HepG2 (cell line): ENCODE data around the gene DBNDD1. TPM values are rescaled to one million over a fixed set of nuclear protein-coding genes. Genes with fewer than 3 reads are reported as not detected.
A peak's percentile ranks its signal among the peaks of the same experiment; 100 is the strongest.

ENCODE experiments used
- HDAC2 ChIP-seq: sonication (generic); formaldehyde crosslinking; IDR thresholded peaks from 2 replicates; pipeline ENCODE4 v1.4.0; 2020; ENCODE audit warnings: missing genetic modification reagents
- NPAS2 ChIP-seq: sonication (generic); formaldehyde crosslinking; IDR thresholded peaks from 2 replicates; pipeline ENCODE4 v1.8.0; 2022; ENCODE audit warnings: mild to moderate bottlenecking, missing genetic modification reagents, borderline replicate concordance
- REXO4 ChIP-seq: sonication (generic); formaldehyde crosslinking; IDR thresholded peaks from 2 replicates; pipeline ENCODE4 v1.8.0; 2022; ENCODE audit warnings: missing genetic modification reagents, mild to moderate bottlenecking, borderline replicate concordance
- TEAD3 ChIP-seq: optimal IDR thresholded peaks from 2 replicates; pipeline ENCODE3; 2016; ENCODE audit warnings: borderline replicate concordance
- ZFP90 ChIP-seq: sonication (generic); formaldehyde crosslinking; IDR thresholded peaks from 2 replicates; pipeline ENCODE4 v1.8.0; 2022; ENCODE audit warnings: missing genetic modification reagents, mild to moderate bottlenecking, inconsistent platforms, borderline replicate concordance
- ZIK1 ChIP-seq: sonication (generic); formaldehyde crosslinking; IDR thresholded peaks from 2 replicates; pipeline ENCODE4 v1.5.0; 2020; ENCODE audit warnings: mild to moderate bottlenecking, low read depth, missing genetic modification reagents, borderline replicate concordance
- ZNF12 ChIP-seq: sonication (generic); formaldehyde crosslinking; IDR thresholded peaks from 2 replicates; pipeline ENCODE4 v1.5.0; 2020; ENCODE audit warnings: missing genetic modification reagents
- ZNF17 ChIP-seq: sonication (generic); formaldehyde crosslinking; IDR thresholded peaks from 2 replicates; pipeline ENCODE4 v1.5.0; 2020; ENCODE audit warnings: mild to moderate bottlenecking, missing genetic modification reagents
- ZNF263 ChIP-seq: sonication (generic); formaldehyde crosslinking; IDR thresholded peaks from 2 replicates; pipeline ENCODE4 v1.4.0; 2020; ENCODE audit warnings: missing genetic modification reagents
- ZNF431 ChIP-seq: sonication (generic); formaldehyde crosslinking; IDR thresholded peaks from 2 replicates; pipeline ENCODE4 v1.9.0; 2022; ENCODE audit warnings: missing genetic modification reagents, low read depth, mild to moderate bottlenecking, borderline replicate concordance
- ZNF446 ChIP-seq: sonication (generic); formaldehyde crosslinking; IDR thresholded peaks from 2 replicates; pipeline ENCODE4 v1.5.0; 2020; ENCODE audit warnings: mild to moderate bottlenecking, missing genetic modification reagents
- ZNF546 ChIP-seq: sonication (generic); formaldehyde crosslinking; conservative IDR thresholded peaks from 2 replicates; pipeline ENCODE4 v1.8.1; 2023; ENCODE audit warnings: mild to moderate bottlenecking, missing genetic modification reagents
- ZNF562 ChIP-seq: sonication (generic); formaldehyde crosslinking; IDR thresholded peaks from 2 replicates; pipeline ENCODE4 v1.8.0; 2022; ENCODE audit warnings: missing genetic modification reagents, borderline replicate concordance
- ZNF768 ChIP-seq: sonication (generic); formaldehyde crosslinking; IDR thresholded peaks from 2 replicates; pipeline ENCODE4 v1.4.0; 2020; ENCODE audit warnings: missing genetic modification reagents
- ZNF772 ChIP-seq: sonication (generic); formaldehyde crosslinking; IDR thresholded peaks from 2 replicates; pipeline ENCODE4 v1.5.0; 2020; ENCODE audit warnings: mild to moderate bottlenecking, missing genetic modification reagents
- ZNF775 ChIP-seq: sonication (generic); formaldehyde crosslinking; IDR thresholded peaks from 2 replicates; pipeline ENCODE4 v1.4.0; 2020; ENCODE audit warnings: missing genetic modification reagents, mild to moderate bottlenecking, moderate library complexity, borderline replicate concordance
- ZNF816 ChIP-seq: sonication (generic); formaldehyde crosslinking; IDR thresholded peaks from 2 replicates; pipeline ENCODE4 v1.8.0; 2022; ENCODE audit warnings: missing genetic modification reagents, mild to moderate bottlenecking, borderline replicate concordance
- ZNF841 ChIP-seq: sonication (generic); formaldehyde crosslinking; IDR thresholded peaks from 2 replicates; pipeline ENCODE4 v1.8.1; 2023; ENCODE audit warnings: missing genetic modification reagents, borderline replicate concordance
- ZSCAN25 ChIP-seq: sonication (generic); formaldehyde crosslinking; IDR thresholded peaks from 2 replicates; pipeline ENCODE4 v1.8.0; 2022; ENCODE audit warnings: mild to moderate bottlenecking, missing genetic modification reagents
- ZZZ3 ChIP-seq: sonication (generic); formaldehyde crosslinking; IDR thresholded peaks from 2 replicates; pipeline ENCODE4 v1.4.0; 2020; ENCODE audit warnings: missing genetic modification reagents, mild to moderate bottlenecking, borderline replicate concordance
- polyA plus RNA-seq, 8 experiments: library from polyadenylated mRNA; depleted of rRNA in 3 of 8; stranded (reverse) in 7 of 8; unstranded in 1 of 8; fragments of >200 nt; fragmentation: Illumina TruSeq in 4 of 8; extraction: Trizol in 4 of 8; gene quantifications; 2 replicates each; pipeline versions ENCODE4 v1.2.1 to v1.2.3, GENCODE V29; 2011 to 2016; ENCODE audit warnings: low read depth in 4 of 8, missing spikeins in 1 of 8, mixed read lengths in 1 of 8; ENCODE audit not compliant: insufficient read depth in 1 of 8
- total RNA-seq, 5 experiments: library from RNA; depleted of rRNA; stranded (reverse); fragments of >200 nt; fragmentation: Illumina TruSeq; extraction: Trizol; gene quantifications; 2 replicates each; pipeline ENCODE4 v1.2.3, GENCODE V29; 2016; ENCODE audit warnings: low read depth in 1 of 5
- TF ChIP-seq, protein P1 (sequence below): IDR thresholded peaks from 2 replicates; pipeline ENCODE4 v1.6.1; 2016; ENCODE audit warnings: missing genetic modification reagents, missing compliant biosample characterization
- TF ChIP-seq, protein P2 (sequence below): sonication (generic); formaldehyde crosslinking; IDR thresholded peaks from 2 replicates; pipeline ENCODE4 v1.9.0; 2021; ENCODE audit warnings: missing genetic modification reagents, mild to moderate bottlenecking, borderline replicate concordance
- TF ChIP-seq, protein P3 (sequence below): sonication (generic); formaldehyde crosslinking; IDR thresholded peaks from 2 replicates; pipeline ENCODE4 v1.5.0; 2020; ENCODE audit warnings: missing genetic modification reagents

DBNDD1 gene
- total and polyA plus RNA-seq, 2 of the 13 experiments (the other 11 are each of a cell fraction or from before 2014, with no cell fraction given) = 17.0 to 40.4 TPM

DNA sequence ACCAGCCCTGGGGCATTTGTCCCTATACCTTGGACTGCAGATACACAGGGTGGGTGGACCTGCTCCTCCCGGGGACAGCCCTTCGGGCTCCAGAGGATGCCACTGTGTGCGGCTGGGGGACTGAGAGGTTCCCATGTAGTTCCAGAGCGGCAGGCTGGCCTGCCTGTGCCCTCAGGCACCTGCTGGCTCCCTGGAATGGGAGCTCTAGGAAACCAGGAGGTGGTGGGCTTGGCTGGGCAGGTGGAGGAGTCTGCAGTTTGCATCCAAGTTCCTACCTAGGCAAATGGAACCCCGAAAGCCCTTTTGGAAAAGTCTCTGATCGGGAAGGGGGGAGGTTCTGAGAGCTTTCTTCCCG, 982 bp downstream of the DBNDD1 start (continued):
- TF ChIP-seq, protein P1, sequence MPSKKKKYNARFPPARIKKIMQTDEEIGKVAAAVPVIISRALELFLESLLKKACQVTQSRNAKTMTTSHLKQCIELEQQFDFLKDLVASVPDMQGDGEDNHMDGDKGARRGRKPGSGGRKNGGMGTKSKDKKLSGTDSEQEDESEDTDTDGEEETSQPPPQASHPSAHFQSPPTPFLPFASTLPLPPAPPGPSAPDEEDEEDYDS (CRISPR knock-in tag) = no peak
- TF ChIP-seq, protein P2, sequence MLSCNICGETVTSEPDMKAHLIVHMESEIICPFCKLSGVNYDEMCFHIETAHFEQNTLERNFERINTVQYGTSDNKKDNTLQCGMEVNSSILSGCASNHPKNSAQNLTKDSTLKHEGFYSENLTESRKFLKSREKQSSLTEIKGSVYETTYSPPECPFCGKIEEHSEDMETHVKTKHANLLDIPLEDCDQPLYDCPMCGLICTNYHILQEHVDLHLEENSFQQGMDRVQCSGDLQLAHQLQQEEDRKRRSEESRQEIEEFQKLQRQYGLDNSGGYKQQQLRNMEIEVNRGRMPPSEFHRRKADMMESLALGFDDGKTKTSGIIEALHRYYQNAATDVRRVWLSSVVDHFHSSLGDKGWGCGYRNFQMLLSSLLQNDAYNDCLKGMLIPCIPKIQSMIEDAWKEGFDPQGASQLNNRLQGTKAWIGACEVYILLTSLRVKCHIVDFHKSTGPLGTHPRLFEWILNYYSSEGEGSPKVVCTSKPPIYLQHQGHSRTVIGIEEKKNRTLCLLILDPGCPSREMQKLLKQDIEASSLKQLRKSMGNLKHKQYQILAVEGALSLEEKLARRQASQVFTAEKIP (CRISPR knock-in tag) = no peak
- no peak for TF ChIP-seq ZNF775 (CRISPR knock-in tag)
- TF ChIP-seq TEAD3 (CRISPR knock-in tag) = peak; percentile 36
- no peak for TF ChIP-seq ZNF768 (CRISPR knock-in tag)
- no peak for TF ChIP-seq ZNF841 (CRISPR knock-in tag)
- 0 out of 2 replicates have a peak, but pooled peaks have one; percentile 9 for TF ChIP-seq ZNF263 (CRISPR knock-in tag)
- no peak for TF ChIP-seq ZNF562
- no peak for TF ChIP-seq ZNF12 (CRISPR knock-in tag)
- TF ChIP-seq ZNF431 (CRISPR knock-in tag) = no peak
- 0 out of 2 replicates have a peak, but pooled peaks have one; percentile 39 for TF ChIP-seq ZFP90 (CRISPR knock-in tag)
- TF ChIP-seq ZNF17 = no peak
- TF ChIP-seq REXO4 = no peak
- TF ChIP-seq, protein P3, sequence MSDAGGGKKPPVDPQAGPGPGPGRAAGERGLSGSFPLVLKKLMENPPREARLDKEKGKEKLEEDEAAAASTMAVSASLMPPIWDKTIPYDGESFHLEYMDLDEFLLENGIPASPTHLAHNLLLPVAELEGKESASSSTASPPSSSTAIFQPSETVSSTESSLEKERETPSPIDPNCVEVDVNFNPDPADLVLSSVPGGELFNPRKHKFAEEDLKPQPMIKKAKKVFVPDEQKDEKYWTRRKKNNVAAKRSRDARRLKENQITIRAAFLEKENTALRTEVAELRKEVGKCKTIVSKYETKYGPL (CRISPR knock-in tag) = no peak
- no peak for TF ChIP-seq ZSCAN25 (CRISPR knock-in tag)
- no peak for TF ChIP-seq NPAS2 (CRISPR knock-in tag)
- no peak for TF ChIP-seq ZZZ3 (CRISPR knock-in tag)
- no peak for TF ChIP-seq ZIK1 (CRISPR knock-in tag)
- TF ChIP-seq HDAC2 (CRISPR knock-in tag) = no peak
- TF ChIP-seq ZNF546 (CRISPR knock-in tag) = no peak
- 0 out of 2 replicates have a peak, but pooled peaks have one; percentile 21 for TF ChIP-seq ZNF772 (CRISPR knock-in tag)
- no peak for TF ChIP-seq ZNF446 (CRISPR knock-in tag)
- no peak for TF ChIP-seq ZNF816 (CRISPR knock-in tag)
